Measurements from ENCODE around the gene GLYATL3.

The GLYATL3 gene

DNA sequence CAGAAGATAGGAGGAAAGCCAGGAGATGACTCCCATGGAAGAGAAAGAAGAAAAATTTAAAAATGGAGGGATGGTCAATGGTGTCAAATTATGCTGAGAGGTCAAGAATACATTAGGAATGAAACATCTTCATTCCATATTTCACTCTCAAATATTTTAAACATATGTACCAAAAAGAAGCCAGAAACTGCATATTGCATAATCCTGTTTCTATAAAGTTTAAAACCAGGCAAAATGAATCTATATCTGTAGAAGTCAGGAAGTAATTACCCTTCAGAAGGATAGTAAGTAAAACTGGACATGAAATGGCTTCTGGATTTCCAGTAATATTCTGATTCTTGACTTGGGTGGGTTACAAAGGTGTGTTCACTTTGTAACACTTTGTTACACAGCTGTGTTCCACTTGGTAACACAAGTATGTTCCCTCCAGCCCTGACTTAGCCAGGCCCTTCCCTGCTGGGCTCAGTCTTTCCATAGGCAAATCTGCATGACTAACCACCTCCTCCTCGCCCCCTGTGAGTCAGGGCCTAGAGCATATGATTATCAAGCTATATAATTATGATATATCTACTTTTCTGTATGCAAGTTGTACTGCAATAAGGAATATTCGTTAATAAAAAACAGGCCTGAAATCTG lies 30.5 kb downstream of the GLYATL3 start:
- no peak for TF ChIP-seq RARB (CRISPR knock-in tag; IDR thresholded peaks at IDR 0.05)
- no peak for TF ChIP-seq SNAI2 (CRISPR knock-in tag; IDR thresholded peaks at IDR 0.05)
- no peak for TF ChIP-seq ARNTL (CRISPR knock-in tag; IDR thresholded peaks at IDR 0.05; ENCODE audit: borderline replicate concordance, low read depth)
- TF ChIP-seq OSR1 (CRISPR knock-in tag; IDR thresholded peaks at IDR 0.05): no peak
- TF ChIP-seq, protein P1, sequence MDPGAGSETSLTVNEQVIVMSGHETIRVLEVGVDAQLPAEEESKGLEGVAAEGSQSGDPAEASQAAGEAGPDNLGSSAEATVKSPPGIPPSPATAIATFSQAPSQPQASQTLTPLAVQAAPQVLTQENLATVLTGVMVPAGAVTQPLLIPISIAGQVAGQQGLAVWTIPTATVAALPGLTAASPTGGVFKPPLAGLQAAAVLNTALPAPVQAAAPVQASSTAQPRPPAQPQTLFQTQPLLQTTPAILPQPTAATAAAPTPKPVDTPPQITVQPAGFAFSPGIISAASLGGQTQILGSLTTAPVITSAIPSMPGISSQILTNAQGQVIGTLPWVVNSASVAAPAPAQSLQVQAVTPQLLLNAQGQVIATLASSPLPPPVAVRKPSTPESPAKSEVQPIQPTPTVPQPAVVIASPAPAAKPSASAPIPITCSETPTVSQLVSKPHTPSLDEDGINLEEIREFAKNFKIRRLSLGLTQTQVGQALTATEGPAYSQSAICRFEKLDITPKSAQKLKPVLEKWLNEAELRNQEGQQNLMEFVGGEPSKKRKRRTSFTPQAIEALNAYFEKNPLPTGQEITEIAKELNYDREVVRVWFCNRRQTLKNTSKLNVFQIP (CRISPR knock-in tag; IDR thresholded peaks at IDR 0.05; ENCODE audit: borderline replicate concordance, low read depth): no peak
- TF ChIP-seq ISL1 (CRISPR knock-in tag; IDR thresholded peaks at IDR 0.05): no peak
- TF ChIP-seq CSDC2 (CRISPR knock-in tag; IDR thresholded peaks at IDR 0.05): no peak
- TF ChIP-seq, protein P2, sequence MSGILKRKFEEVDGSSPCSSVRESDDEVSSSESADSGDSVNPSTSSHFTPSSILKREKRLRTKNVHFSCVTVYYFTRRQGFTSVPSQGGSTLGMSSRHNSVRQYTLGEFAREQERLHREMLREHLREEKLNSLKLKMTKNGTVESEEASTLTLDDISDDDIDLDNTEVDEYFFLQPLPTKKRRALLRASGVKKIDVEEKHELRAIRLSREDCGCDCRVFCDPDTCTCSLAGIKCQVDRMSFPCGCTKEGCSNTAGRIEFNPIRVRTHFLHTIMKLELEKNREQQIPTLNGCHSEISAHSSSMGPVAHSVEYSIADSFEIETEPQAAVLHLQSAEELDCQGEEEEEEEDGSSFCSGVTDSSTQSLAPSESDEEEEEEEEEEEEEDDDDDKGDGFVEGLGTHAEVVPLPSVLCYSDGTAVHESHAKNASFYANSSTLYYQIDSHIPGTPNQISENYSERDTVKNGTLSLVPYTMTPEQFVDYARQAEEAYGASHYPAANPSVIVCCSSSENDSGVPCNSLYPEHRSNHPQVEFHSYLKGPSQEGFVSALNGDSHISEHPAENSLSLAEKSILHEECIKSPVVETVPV (CRISPR knock-in tag; IDR thresholded peaks at IDR 0.05): no peak
- TF ChIP-seq, protein P3, sequence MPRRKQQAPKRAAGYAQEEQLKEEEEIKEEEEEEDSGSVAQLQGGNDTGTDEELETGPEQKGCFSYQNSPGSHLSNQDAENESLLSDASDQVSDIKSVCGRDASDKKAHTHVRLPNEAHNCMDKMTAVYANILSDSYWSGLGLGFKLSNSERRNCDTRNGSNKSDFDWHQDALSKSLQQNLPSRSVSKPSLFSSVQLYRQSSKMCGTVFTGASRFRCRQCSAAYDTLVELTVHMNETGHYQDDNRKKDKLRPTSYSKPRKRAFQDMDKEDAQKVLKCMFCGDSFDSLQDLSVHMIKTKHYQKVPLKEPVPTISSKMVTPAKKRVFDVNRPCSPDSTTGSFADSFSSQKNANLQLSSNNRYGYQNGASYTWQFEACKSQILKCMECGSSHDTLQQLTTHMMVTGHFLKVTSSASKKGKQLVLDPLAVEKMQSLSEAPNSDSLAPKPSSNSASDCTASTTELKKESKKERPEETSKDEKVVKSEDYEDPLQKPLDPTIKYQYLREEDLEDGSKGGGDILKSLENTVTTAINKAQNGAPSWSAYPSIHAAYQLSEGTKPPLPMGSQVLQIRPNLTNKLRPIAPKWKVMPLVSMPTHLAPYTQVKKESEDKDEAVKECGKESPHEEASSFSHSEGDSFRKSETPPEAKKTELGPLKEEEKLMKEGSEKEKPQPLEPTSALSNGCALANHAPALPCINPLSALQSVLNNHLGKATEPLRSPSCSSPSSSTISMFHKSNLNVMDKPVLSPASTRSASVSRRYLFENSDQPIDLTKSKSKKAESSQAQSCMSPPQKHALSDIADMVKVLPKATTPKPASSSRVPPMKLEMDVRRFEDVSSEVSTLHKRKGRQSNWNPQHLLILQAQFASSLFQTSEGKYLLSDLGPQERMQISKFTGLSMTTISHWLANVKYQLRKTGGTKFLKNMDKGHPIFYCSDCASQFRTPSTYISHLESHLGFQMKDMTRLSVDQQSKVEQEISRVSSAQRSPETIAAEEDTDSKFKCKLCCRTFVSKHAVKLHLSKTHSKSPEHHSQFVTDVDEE (CRISPR knock-in tag; IDR thresholded peaks at IDR 0.05): no peak

DNA sequence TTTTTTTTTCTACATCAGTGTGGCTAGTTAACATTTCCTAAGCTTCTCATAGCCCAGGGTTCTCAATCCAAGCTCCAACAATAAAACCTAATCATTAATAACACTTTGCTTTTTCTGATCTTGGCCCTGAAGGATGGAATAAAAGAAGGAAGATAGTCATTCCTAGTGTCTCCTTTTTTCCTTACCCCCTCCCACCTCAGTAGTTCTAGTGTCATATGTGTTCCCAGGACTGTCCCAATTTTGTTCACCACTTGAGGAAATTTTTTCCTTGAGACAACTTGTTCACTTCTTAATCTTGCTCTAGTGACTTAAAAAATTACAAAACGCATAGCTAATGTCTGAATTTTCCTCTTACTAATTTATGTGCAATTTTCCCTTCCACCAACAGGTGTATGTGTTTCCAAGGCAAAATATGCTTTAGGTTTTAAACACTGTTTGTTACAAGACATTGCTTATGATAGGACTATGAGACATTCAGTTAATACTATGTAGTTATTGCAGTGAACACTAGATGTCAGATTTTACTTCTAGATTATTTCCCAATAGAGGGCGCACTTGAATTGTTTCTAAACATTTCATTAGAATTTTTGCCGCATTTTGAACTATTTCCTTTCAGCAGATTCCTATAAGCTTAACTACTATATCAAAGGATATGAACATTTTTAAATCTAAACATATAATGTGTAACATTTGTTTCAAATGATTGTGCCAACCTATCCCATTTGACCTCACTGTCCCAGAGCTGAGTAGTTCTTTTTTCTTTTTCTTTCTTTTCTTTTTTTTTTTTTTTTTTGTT lies 32.2 kb downstream of the GLYATL3 start:
- TF ChIP-seq ZFP30 (CRISPR knock-in tag; IDR thresholded peaks at IDR 0.05) (no peak), ZNF70 (CRISPR knock-in tag; IDR thresholded peaks at IDR 0.05) (no peak), CSDC2 (CRISPR knock-in tag; IDR thresholded peaks at IDR 0.05) (no peak)
- ATAC-seq: peak; percentile 99

More for the DNA sequence above, 30.5 kb downstream of the GLYATL3 start:
- ATAC-seq: no peak

DNA sequence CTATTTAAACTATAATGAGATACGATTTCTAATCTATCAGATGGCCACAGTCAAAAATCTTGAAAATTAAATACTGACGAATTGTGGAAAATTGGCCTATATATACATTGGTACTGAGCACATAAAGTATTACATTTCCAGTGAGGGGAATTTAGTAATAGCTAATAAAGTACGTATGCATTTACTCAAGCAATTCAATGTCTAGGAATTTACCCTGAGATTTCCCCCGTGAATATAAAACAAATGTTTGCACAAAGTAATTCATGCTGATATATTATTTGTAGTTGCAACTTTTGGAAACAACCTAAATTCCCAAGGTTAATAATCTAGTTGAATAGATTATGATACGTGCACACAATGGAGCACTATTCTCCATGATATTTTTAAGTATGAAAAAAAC lies 36.1 kb downstream of the GLYATL3 start:
- ATAC-seq: no peak
- TF ChIP-seq, protein P1 (CRISPR knock-in tag; IDR thresholded peaks at IDR 0.05; ENCODE audit: borderline replicate concordance, low read depth): no peak
- TF ChIP-seq TOX (CRISPR knock-in tag; IDR thresholded peaks at IDR 0.05; ENCODE audit: borderline replicate concordance): no peak
- TF ChIP-seq CSDC2 (CRISPR knock-in tag; IDR thresholded peaks at IDR 0.05): no peak

DNA sequence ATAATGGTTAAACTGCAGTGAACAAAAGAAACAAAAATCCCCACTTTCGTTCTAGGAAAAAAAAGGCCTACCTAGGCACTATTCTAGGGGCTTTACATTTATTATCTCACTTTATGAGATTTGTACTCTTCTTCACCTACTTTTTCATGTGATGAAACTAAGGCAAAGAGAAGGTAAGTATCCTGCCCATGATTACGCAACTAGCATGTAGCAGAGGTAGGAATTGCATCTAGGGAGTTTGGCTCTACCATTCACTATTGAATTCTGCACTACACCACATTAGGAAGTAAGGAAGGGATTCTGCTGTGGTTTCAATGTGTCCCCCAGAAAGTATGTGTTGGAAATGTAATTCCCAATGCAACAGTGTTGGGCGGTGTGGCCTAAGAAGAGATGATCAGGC lies 39.4 kb downstream of the GLYATL3 start:
- ATAC-seq: no peak
- TF ChIP-seq TCF4 (CRISPR knock-in tag; IDR thresholded peaks at IDR 0.05; ENCODE audit: borderline replicate concordance): no peak
- no peak for TF ChIP-seq ZNF565 (CRISPR knock-in tag; conservative IDR thresholded peaks at IDR 0.05; ENCODE audit: low read depth)
- TF ChIP-seq, protein P2 (CRISPR knock-in tag; IDR thresholded peaks at IDR 0.05): no peak
- no peak for TF ChIP-seq ZFP30 (CRISPR knock-in tag; IDR thresholded peaks at IDR 0.05)
- TF ChIP-seq GLIS3 (CRISPR knock-in tag; IDR thresholded peaks at IDR 0.05): no peak
- TF ChIP-seq, protein P1 (CRISPR knock-in tag; IDR thresholded peaks at IDR 0.05; ENCODE audit: borderline replicate concordance, low read depth): no peak
- TF ChIP-seq ZNF8 (CRISPR knock-in tag; IDR thresholded peaks at IDR 0.05): no peak
- TF ChIP-seq ARNTL (CRISPR knock-in tag; IDR thresholded peaks at IDR 0.05; ENCODE audit: borderline replicate concordance, low read depth): no peak
- TF ChIP-seq TOX (CRISPR knock-in tag; IDR thresholded peaks at IDR 0.05; ENCODE audit: borderline replicate concordance): no peak
- no peak for TF ChIP-seq RARB (CRISPR knock-in tag; IDR thresholded peaks at IDR 0.05)
- TF ChIP-seq, protein P3 (CRISPR knock-in tag; IDR thresholded peaks at IDR 0.05): no peak
- TF ChIP-seq ISL1 (CRISPR knock-in tag; IDR thresholded peaks at IDR 0.05): no peak

Data from SK-N-SH treated with all-trans-retinoic acid at 6 μM for 48 hours (cell line).